ENCODE measurements around the gene ARF3.
A peak's percentile ranks its signal among the peaks of the same experiment; 100 is the strongest.

Gene ARF3

DNA sequence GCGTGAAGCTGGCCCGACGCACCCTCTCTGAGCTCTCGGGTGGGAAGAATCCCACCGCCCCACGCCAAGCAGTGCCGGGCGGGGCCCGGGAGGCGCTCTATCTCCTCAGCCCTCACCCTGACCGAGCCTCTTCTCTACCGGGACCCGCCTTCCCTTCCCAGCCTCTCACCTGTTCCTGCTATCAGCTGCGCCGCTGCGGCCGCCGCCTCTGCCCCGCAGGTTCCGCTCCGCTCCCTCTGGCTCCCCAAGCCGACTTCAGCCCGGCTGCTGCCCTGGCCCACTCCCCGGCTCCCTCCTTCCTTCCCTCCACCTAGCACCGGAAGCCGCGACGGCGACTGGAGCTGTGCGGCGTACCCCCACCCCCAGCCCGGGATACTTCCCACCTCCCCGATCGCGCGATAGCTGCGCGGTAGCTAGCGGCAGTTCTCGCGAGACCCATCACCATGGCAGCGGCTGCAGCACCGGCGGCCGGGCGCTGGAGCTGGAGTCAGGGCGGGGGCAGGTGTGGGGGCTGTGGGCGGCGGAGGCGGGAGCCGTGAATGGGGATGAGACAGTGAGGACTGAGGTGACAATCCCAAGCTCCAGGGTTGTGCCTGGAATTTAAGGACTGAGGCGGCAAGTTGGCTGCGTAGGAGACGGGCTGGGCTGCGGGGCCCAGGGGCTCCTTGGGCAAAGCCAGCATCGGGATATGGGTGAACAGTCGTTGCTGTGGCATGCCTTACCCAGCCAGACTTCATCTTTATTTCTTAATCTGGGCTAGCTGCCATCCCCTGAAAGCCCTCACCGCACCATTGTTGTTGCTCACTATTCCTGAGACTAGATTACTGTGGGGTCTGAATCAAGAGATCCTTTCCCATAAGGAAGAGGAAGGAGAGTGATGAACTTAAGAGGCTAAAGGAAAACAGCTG lies at the start of gene ARF3:
Gene ARF3 (minus strand): TSS at position 347 of the 908 bp plus-strand sequence. CDS start 16,392 bp downstream, outside the sequence.
- peak; percentile 91 for DNase-seq (ENCODE audit: low spot score)

- DNase-seq (ENCODE audit: low spot score), result no peak
These were observed 43.1 kb upstream of the ARF3 start for GRCh38 chr12:49000346-49000745.

DNA sequence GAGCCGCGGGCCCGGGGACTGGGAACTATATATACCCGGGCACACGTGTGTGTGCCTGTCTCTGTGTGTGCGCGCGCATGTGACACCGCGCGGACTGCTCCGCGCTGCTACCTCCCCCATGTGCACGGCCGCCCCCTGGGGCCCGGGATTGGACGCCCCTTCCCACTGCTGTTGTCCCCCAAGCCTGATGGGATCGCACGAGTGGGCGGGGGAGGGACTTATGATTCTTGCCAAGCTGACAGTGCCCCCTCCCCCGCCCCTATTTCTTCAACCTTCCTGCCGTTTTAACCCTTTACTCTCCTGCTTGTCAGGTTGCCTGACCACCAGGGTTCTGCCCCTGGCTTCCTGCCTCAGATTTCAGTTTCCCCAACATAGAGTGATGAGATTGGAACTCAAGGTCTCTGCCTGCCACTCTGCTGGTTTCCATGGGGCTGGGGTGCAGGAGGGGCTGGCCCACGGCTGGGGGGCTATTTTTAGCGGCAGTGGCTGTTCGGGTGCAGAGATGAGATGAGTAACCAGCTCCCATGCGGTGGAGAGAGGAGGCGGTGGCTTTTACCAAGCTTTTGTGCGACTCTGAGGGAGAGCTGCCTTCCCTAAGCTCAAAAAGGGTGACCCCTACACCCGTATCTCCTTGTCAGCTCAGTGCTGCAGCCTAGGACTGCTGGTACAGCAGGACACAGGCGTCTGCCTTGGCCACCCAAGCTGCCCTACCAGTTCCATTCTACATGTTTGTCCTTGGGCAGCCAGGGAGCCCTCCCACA lies 42.3 kb upstream of the ARF3 start, which contains the start of gene DDN:
Gene DDN (minus strand): TSS at position 5 of the 761 bp plus-strand sequence. CDS start 88 bp downstream, outside the sequence.
- peak; percentile 65 for DNase-seq (ENCODE audit: low spot score)

- DNase-seq (ENCODE audit: low spot score), result peak; percentile 67
These were observed 41.4 kb upstream of the ARF3 start for GRCh38 chr12:48998497-48999353.

DNA sequence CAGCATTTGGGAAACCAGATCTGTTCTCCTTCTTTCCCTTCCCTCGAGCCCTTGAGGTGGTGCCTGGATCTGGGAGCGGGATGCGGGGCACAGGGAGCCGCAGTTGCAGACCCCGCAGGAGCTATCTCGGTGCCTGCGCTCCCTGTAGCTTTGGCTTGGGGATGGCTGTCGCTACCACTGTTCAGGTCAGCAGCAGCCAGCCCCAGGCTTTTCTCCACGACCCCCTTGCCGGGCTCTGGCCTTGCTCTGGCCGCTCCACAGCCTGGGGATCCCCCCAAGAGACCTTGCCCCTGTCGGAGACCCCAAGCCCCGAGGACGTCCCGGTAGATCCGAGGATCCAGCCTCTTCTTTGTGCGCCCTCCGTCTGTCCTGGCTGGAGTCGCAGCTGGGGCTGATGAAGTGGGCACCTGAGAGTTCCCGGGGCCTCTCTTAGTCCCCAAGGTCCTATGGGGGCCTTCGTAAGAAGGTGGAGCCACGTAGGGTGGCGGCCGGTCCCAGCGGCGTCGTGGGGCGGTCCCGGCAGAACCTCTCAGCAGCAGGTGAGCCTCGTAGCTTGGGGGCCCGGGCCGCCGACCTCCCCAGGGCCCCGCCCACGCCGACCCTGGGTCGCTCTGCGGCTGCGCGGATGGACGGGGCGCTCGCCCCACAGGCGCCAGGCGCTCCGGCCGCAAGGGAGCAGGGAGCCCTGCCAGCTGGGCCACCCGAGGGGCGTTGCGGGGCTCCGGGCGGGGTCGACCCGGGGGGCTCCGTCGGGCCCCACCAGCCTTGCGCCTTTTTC lies 40.6 kb upstream of the ARF3 start:
- DNase-seq (ENCODE audit: low spot score), result no peak

- no peak for DNase-seq (ENCODE audit: low spot score)
These were observed 39.8 kb upstream of the ARF3 start for GRCh38 chr12:48996794-48997718.

DNA sequence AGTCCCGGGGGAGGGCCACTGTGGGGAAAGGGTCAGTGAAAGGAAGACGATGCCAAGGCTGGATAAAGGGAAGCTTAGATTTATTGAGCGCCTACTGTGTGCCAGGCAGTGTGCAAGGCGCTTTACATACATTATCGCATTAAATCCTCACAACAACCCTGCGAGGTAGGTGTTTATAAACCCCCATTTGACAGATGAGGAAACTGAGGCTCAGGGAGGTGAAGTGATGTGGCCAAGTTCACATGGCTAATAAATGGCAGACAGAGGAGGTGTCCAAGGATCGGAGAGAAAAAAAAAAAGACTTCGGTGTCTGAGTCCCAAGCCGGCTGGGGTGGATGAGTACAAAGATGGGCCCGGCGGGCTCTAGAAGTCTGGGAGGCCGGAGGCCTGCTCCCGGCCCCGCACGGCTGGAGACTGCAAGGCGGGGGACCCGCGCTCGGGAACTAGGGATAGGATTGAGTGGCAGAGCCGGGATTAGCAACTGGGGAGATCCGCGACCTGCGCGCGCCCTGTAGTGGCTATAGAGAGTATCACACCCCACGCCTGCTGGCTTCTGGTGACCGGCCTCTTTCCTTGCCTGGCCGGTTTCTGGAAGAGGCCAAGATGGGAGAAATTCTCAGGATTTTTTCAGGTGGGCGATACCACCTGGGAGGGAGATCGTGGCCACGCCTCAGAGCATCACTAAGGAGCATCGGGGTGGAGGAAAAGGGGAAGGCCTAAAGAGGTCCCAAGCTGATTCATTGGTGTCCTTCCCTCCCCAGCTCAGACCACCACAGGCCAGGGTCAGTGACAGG lies 38.0 kb upstream of the ARF3 start:
- DNase-seq (ENCODE audit: low spot score), result peak; percentile 83

DNA sequence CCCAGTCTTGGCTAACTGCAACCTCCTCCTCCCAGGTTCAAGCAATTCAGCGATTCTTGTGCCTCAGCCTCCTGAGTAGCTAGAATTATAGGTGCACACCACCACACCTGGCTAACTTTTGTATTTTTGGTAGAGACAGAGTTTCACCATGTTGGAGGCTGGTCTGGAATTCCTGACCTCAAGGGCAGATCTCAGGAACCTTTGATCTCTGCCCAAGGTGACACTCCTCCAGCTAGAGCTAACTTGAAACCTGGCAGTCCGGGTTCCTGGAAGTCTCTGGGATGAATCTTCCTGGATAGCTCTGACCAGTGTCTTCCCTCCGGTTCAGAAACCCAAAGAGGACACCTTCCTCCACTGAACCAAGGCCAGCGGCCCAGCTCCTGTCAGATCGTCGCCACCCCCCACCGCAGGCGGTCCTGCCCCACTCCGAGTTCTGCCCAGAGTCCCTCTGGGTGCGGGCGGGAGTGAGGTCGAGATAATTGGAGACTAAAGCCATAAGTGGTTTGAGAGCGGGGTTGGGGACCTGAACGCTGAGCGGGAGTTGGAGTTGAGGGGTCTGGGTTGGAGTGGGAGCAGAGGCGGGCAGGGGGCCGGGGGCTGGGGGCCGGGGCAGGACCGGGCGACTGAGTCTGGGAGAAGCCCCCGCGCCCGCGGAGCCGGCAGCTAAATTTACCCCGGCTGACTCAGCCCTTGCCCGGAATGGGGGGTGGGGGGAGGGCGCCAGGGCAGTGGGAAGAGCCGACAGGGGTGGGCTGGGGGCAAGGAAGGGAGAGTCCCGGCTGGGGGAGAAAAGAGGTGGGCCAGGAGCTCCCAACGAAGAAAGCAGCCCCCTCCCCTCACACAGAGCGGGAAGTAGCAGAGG lies 37.2 kb upstream of the ARF3 start:
- no peak for DNase-seq (ENCODE audit: low spot score)

DNA sequence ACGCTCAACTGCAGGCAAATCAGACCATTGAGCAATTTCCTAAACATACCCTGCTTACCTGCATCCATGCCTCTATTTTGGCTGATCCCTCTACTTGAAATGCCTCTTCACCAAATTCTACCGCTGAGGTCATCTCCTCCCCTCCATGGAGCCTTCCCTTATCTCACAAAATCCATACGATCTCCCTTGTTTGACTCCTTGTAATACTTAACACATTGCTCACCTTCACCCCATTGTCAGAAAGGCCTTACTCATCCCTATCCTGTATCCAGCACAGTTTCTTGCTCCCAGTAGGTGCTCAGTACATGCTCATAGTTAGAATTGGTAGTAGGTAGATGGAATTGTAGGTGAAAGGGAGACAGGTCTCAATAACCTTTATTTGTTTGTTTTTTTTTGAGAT lies 36.5 kb upstream of the ARF3 start:
- no peak for DNase-seq (ENCODE audit: low spot score)

DNA sequence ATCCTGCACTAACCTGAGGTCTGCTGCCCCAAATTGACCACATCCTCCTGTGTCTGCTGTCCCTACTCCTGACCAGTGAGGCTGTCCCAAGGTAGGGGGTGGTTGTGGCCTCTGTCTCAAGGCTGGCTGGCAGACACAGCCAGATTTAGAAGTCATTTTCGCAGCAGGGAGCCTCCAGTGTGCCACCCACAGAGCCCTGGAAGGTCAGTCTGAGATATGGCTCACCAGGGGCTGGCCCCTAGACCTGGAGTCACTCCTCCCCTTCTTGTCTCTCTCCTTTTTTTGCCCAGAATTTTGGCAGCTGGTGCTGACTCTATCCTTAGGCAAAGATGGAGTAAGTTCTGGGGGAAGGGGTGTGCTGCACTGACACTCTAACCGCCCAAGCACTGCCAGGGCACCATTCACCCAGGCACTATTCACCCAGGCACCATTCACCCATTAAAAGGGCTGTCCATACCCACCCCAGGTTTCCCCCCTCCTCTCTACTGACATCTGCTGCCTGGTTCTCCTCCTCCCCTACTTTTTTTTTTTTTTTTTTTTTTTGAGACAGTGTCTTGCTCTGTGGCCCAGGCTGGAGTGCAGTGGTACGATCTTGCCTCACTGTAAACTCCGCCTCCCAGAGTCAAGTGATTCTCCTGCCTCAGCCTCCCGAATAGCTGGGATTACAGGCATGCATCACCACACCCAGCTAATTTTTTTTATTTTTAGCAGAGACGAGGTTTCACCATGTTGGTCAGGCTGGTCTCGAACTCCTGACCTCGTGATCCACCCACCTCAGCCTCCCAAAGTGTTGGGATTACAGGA lies 34.2 kb upstream of the ARF3 start:
- no peak for DNase-seq (ENCODE audit: low spot score)

GRCh38 chr12:48990552-48990951 lies 33.3 kb upstream of the ARF3 start:
- no peak for DNase-seq (ENCODE audit: low spot score)

DNA sequence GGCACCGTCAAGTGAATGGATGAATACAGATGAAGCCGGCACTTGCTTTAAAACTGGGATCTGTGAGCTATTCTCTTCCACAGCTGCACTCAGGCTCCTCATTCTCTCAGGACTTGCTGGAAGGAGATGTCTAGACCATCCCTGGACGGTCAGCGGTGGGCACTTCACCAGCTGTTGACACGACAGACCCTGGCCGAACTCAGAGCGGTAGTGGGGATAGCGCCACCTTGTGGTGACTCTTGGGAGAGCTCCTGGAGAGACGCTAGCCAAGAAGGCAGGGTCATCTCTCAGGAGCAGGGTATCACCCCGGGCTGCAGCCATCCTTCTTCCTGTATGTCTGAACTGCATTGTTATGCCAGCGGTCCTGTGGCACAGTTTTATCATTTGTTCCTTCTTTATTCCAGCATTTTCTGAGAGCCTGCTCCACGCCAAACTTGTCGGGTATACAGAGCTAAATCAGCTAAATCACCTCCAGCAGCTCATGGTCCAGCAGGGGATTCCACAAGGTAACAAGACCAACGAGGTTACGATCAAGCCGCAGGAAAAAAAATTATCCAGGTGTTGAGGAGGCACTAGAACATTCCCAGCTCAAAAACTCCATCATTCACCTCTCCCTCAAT lies 30.9 kb upstream of the ARF3 start:
- peak; percentile 42 for DNase-seq (ENCODE audit: low spot score)

DNA sequence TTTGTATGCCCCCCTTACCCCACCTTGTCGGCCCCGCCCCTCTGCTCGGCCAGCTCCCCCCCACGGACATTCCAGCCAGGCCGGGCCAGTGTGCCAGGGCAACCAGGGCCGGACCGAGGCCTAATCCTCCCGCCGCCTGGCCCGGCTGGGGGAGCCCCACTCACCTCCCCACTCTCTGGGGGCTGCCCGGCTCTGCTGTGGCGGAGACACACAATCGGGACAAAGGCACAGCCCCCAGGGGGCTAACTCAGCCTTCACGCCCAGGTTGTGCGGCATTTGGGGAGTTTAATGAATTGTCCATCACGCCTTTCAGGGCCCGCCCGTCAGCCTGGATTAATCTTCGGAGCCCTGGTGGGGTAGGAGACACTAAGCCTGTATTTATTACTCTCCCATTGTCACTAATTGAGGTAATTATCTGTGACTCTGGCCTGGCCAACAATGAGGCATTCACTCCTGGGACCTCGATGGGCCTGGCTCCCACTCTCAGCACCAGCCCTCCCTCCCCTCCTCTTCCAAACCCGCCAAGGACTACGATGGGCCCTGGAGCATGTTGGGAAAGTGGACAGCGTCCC lies 29.5 kb upstream of the ARF3 start:
- no peak for DNase-seq (ENCODE audit: low spot score)

DNA sequence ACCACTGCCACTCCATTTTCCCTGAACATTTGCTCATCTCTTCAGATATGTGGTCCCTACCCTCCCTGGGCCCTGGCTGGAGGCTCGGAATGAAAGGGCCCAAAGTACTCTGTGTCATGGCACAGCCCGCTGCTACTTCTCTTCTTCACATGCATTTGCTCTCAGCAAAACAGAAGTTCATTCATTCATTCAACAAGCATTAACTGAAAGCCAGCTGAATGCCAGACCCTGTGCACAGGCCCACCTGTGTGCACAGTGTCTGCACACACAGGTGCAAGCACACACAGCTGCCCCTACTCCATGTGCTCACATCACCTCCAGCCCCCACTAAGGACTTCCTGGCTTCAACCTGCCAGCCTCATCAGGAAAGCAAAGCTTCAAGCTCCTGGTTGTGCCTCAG lies 28.6 kb upstream of the ARF3 start:
- DNase-seq (ENCODE audit: low spot score), result no peak

DNA sequence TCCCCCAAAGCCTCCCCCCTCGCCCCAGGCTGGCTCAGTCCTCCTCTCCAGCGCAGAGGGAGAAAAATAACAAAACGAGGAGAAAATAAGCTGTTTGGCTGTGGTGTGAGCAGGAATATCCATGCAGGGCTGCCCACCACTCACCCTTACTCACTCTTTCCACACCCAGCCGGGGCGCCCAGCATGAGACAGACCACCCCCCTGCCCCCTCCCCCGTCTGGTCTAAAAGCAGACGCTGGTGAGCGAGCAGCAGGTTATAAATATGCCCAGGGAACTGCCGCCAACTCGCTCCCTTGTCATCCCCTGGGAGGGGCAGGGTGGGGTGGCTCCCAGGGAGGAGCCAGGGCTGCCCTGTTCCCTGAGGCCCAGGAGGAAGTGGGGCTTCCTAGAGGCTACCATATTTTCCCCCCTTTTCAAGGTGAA lies 28.2 kb upstream of the ARF3 start:
- DNase-seq (ENCODE audit: low spot score), result no peak

- DNase-seq (ENCODE audit: low spot score), result no peak
These were observed 25.3 kb upstream of the ARF3 start for GRCh38 chr12:48982397-48983080.

All from SW480 (cell line).